Measurements from ENCODE around the gene GTF2F2. TPM values are rescaled to one million over a fixed set of nuclear protein-coding genes. Genes with fewer than 3 reads are reported as not detected.

Gene GTF2F2, protein sequence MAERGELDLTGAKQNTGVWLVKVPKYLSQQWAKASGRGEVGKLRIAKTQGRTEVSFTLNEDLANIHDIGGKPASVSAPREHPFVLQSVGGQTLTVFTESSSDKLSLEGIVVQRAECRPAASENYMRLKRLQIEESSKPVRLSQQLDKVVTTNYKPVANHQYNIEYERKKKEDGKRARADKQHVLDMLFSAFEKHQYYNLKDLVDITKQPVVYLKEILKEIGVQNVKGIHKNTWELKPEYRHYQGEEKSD
- 20.9 and 21.9 TPM in 2 replicates for total RNA-seq

DNA sequence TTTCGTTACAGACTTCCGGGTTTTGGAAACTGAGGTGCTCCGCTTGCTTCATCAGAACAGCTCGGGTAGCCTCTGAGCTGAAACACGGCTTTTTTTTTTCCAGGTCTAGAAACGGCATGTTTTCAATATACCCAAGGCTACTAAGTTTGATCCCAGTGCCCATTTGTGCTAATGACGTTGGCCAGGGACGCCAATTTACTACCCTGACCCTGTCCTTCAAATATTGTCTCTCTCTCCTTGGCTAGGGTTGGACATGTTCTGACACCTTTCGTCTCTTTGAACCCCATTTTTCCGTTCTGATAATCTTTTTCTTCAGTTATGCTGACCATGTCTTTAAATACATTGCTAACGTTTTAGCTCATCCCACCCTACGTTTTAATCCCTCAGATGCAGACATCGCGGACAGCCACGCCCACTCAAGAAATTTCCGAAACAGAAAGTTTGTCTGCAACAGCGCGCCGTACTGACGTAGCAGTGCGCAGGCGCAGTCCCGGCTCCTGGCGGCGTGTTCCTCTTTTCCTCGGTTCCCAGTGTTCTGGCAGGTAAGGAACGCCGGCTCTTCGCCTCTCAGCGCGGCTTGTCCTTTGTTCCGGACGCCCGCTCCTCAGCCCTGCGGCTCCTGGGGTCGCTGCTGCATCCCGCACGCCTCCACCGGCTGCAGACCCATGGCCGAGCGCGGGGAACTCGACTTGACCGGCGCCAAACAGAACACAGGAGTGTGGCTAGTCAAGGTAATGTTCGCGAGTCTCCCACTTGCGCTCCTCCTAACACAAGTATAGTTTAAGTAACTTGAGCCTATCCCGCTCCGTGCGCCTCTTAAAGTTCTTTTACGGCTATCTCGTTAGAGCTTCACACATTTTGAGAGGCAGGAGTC is at the start of gene GTF2F2:
TSS of gene GTF2F2 (plus strand) at position 520 of the 874 bp plus-strand sequence. CDS start at position 666, 146 bp downstream.

DNA sequence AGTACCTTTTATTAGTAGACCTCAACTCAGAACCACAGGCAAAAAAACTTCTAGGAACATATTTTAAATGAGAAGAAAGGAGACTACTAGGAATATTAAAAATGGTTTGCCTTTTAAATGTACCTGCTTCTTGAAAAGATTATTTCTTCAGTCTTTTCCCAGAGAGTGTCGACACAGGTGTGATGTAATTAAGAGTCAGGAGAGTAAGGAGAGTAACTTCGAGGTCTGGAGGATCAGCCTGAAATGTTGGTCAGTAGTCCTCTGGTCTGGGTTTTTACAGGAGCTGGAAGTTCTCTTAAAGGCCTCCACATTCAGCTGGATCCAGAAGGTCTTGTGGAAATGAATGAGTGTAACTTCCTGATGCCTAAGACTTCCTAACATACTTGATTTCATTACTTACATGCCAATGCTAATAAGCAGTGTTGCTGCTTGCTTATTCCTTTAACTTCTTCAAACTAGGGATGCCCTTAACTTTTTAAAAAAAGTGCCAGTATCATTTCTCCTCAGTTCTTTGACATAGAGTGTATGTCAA is 80.5 kb downstream of the GTF2F2 start, which contains the start of gene KCTD4:
TSS of gene KCTD4 (minus strand) at position 345 of the 532 bp plus-strand sequence. CDS start 6,478 bp downstream, outside the sequence.

Small RNA genes within 50 kb of the gene (small RNA-seq; reads per million reads assigned to genes)
- gene AL138693.1 (not detected), gene AL138963.2 (not detected)

Other genes starting within 250 kb of the GTF2F2 start
- 2.9 and 3.0 TPM in 2 replicates for gene NUFIP1, start 131.0 kb upstream of the GTF2F2 start, total RNA-seq
- 26.4 and 29.0 TPM in 2 replicates for gene GPALPP1, start 131.0 kb upstream of the GTF2F2 start, total RNA-seq
- 2.4 and 4.6 TPM in 2 replicates for gene KCTD4, start 80.5 kb downstream of the GTF2F2 start, total RNA-seq
- gene TPT1, start 220.7 kb downstream of the GTF2F2 start, total RNA-seq: 1,446 and 1,814 TPM in 2 replicates